Measurements from ENCODE around the gene ADAM22.

ADAM22 gene

DNA sequence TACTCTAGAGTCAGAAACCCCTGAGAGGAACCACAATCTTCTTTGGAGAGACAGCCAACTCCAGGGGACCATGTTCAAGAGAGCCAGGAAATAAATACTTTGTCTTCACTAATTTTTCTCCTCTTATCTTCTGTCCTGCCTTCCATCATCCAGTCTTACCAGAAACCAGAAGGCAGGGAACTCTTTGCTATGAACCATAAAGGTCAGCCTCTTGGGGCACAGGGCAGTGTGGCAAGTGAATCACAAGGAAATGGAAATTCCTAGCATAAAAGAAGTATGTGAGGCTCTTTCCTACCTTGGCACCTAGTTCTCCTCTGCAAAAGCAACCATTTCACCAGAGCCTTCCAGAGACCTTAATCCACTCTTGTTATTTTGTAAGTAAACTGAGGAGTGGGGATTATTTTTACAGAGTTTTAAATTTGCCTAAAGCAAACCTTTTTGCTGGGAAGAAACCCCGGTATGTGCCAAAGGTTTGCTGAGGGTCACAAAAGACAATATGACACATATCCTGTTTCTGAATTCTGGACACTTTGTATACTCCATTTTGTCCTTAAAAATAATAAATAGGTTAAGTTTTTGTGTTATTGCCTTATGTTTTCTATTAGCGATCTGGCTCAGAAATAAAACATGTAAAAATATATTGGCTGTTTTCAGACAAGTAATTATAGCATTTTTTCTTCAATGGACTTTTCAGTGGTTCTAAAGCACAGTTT lies 87.1 kb downstream of the ADAM22 start:
- Histone ChIP-seq H3K36me3 (ENCODE audit: control insufficient read depth in 1 of 2, insufficient read depth in 2 of 2, low read length in 2 of 2) (no peaks in the 10 kb centered on the region), H3K27me3 (ENCODE audit: control insufficient read depth in 1 of 2, insufficient read depth in 2 of 2, low read length in 2 of 2) (no peaks in the 10 kb centered on the region), H3K9ac (ENCODE audit: low read depth in 1 of 2, low read length in 2 of 2) (no peak overlapping the region), H3K4me1 (ENCODE audit: control insufficient read depth in 1 of 2, insufficient read depth in 2 of 2, low read length in 2 of 2) (no peaks in the 10 kb centered on the region), H3K27ac (ENCODE audit: low read depth, low read length) (no peak overlapping the region), H3K4me3 (ENCODE audit: low read depth in 1 of 2, low read length in 2 of 2) (no peak overlapping the region), H3K9me3 (ENCODE audit: control insufficient read depth in 1 of 2, low read length in 2 of 2) (no peaks in the 10 kb centered on the region)

DNA sequence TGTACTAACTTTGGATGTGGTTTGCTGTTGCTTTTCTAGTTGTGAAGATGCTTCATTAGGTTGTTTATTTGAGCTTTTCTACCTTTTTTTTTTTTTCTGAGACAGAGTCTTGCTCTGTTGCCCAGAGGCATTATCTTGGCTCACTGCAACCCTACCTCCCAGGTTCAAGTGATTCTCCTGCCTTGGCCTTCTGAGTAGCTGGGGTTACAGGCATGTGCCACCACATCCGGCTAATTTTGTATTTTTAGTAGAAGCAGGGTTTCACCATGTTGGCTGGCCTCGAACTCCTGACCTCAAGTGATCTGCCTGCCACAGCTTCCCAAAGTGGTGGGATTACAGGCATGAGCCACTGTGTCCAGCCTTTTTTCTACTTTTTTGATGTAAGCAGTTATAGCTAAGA lies 93.7 kb downstream of the ADAM22 start:
- no peak overlapping the region for H3K27ac ChIP-seq (ENCODE audit: low read depth, low read length)
- no peaks in the 10 kb centered on the region for H3K4me1 ChIP-seq (ENCODE audit: control insufficient read depth in 1 of 2, insufficient read depth in 2 of 2, low read length in 2 of 2)
- no peaks in the 10 kb centered on the region for H3K36me3 ChIP-seq (ENCODE audit: control insufficient read depth in 1 of 2, insufficient read depth in 2 of 2, low read length in 2 of 2)
- H3K9me3 ChIP-seq (ENCODE audit: control insufficient read depth in 1 of 2, low read length in 2 of 2): peaks cover 11 to 18% of the 10 kb centered on the region in 2 donors
- no peak overlapping the region for H3K9ac ChIP-seq (ENCODE audit: low read depth in 1 of 2, low read length in 2 of 2)
- no peak overlapping the region for H3K4me3 ChIP-seq (ENCODE audit: low read depth in 1 of 2, low read length in 2 of 2)
- H3K27me3 ChIP-seq (ENCODE audit: control insufficient read depth in 1 of 2, insufficient read depth in 2 of 2, low read length in 2 of 2): no peaks in the 10 kb centered on the region

DNA sequence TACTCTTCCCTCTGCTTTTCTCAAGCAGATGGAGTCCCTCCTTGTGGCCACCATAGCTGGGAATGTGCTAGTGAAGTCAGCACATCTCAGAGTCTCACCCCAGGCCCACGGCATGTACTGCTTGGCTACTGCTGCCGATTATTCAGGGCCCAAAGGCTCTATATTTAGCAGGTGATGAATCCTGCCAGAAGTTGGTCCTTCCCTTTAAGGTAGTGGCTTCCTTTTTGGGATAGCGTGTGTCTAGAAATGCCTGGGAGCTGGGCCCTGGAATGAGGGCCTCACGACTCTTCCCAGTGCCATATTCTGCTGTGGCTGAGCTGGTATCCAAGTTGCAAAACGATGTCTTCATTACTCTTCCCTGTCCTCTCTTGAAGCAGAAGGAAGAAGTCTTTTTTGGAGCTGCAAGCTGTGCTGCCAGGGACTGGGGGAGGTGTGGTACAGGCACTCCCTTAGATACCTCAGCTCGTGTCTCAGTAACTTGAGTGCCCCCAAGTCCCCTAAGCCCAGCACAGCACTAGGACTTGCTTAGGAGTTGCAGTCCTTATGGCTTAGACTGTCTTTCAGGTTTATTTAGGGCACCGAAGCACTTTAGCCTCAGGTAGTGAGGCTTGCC lies 100.1 kb downstream of the ADAM22 start:
- no peaks in the 10 kb centered on the region for H3K36me3 ChIP-seq (ENCODE audit: control insufficient read depth in 1 of 2, insufficient read depth in 2 of 2, low read length in 2 of 2)
- no peaks in the 10 kb centered on the region for H3K27me3 ChIP-seq (ENCODE audit: control insufficient read depth in 1 of 2, insufficient read depth in 2 of 2, low read length in 2 of 2)
- H3K27ac ChIP-seq (ENCODE audit: low read depth, low read length): no peak overlapping the region
- H3K9me3 ChIP-seq (ENCODE audit: control insufficient read depth in 1 of 2, low read length in 2 of 2): peaks cover 11 to 20% of the 10 kb centered on the region in 2 donors
- H3K4me3 ChIP-seq (ENCODE audit: low read depth in 1 of 2, low read length in 2 of 2): no peak overlapping the region
- H3K9ac ChIP-seq (ENCODE audit: low read depth in 1 of 2, low read length in 2 of 2): no peak overlapping the region
- no peaks in the 10 kb centered on the region for H3K4me1 ChIP-seq (ENCODE audit: control insufficient read depth in 1 of 2, insufficient read depth in 2 of 2, low read length in 2 of 2)

DNA sequence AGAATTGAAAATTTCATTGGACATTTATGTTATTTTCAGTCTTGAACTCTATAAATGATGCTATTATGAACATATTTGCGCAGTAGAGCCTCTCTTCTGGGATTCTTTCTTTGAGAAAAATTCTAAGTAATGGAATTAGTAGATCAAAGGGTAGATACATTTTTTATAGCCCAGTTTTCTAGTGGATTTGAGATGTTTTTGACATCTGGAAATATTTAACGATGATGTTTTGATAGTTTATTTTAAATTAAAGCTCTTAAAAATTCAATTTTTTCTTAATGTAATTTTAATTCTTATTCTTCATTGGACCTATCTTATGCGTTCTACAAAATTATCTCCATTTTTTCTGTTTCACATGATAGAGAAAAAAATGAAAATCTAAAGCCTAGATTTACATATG lies 103.0 kb downstream of the ADAM22 start:
- H3K4me3 ChIP-seq (ENCODE audit: low read depth in 1 of 2, low read length in 2 of 2): no peak overlapping the region

DNA sequence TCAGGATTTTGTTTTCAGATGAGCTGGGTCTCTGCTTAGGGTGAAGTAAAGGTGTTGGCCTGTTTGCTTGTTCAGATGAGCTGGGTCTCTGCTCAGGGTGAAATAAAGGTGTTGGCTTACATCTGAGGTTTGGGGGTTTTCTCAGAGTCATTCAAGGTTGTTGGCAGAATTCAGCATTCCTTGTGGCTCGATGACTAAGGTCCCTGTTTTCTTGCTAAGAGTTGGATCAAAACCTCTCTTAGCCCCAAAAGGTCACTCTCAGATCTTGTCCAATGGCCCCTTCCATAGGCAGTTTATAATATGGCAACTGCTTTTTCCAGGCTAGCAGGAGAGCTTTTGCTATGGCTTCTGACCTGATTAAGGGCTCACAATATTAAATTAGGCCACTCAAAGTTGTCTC lies 106.6 kb downstream of the ADAM22 start:
- H3K4me1 ChIP-seq (ENCODE audit: control insufficient read depth in 1 of 2, insufficient read depth in 2 of 2, low read length in 2 of 2): no peaks in the 10 kb centered on the region
- H3K27ac ChIP-seq (ENCODE audit: low read depth, low read length): no peak overlapping the region
- no peak overlapping the region for H3K4me3 ChIP-seq (ENCODE audit: low read depth in 1 of 2, low read length in 2 of 2)
- H3K27me3 ChIP-seq (ENCODE audit: control insufficient read depth in 1 of 2, insufficient read depth in 2 of 2, low read length in 2 of 2): no peaks in the 10 kb centered on the region
- H3K9ac ChIP-seq (ENCODE audit: low read depth in 1 of 2, low read length in 2 of 2): no peak overlapping the region
- no peaks in the 10 kb centered on the region for H3K36me3 ChIP-seq (ENCODE audit: control insufficient read depth in 1 of 2, insufficient read depth in 2 of 2, low read length in 2 of 2)
- H3K9me3 ChIP-seq (ENCODE audit: control insufficient read depth in 1 of 2, low read length in 2 of 2): no peaks in the 10 kb centered on the region

More for the DNA sequence above, 103.0 kb downstream of the ADAM22 start:
- Histone ChIP-seq H3K9me3 (ENCODE audit: control insufficient read depth in 1 of 2, low read length in 2 of 2) (peaks cover 3 to 7% of the 10 kb centered on the region in 2 donors), H3K27ac (ENCODE audit: low read depth, low read length) (no peak overlapping the region), H3K36me3 (ENCODE audit: control insufficient read depth in 1 of 2, insufficient read depth in 2 of 2, low read length in 2 of 2) (no peaks in the 10 kb centered on the region), H3K4me1 (ENCODE audit: control insufficient read depth in 1 of 2, insufficient read depth in 2 of 2, low read length in 2 of 2) (no peaks in the 10 kb centered on the region), H3K9ac (ENCODE audit: low read depth in 1 of 2, low read length in 2 of 2) (no peak overlapping the region), H3K27me3 (ENCODE audit: control insufficient read depth in 1 of 2, insufficient read depth in 2 of 2, low read length in 2 of 2) (no peaks in the 10 kb centered on the region)

DNA sequence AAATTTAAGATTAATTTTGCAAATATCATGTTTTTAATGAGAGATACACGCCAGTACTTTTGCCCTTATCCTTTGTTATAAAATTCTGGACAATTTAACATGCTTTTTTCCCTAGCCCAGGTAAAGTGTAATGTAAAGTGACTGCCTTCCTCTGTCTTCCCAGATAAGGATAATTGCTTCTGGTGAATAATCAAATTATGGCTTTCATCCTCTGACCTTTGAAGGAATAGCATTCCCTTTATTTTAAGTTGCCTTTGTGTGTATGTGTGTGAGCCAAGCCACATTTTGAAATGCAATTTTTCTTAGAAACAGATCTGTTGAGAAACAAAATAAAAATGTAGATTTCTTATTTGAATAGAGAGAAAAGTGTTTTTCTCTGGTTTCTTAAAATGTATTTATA lies 107.5 kb downstream of the ADAM22 start:
- H3K36me3 ChIP-seq (ENCODE audit: control insufficient read depth in 1 of 2, insufficient read depth in 2 of 2, low read length in 2 of 2): no peaks in the 10 kb centered on the region
- H3K4me1 ChIP-seq (ENCODE audit: control insufficient read depth in 1 of 2, insufficient read depth in 2 of 2, low read length in 2 of 2): no peaks in the 10 kb centered on the region
- no peaks in the 10 kb centered on the region for H3K27me3 ChIP-seq (ENCODE audit: control insufficient read depth in 1 of 2, insufficient read depth in 2 of 2, low read length in 2 of 2)
- no peaks in the 10 kb centered on the region for H3K9me3 ChIP-seq (ENCODE audit: control insufficient read depth in 1 of 2, low read length in 2 of 2)
- no peak overlapping the region for H3K4me3 ChIP-seq (ENCODE audit: low read depth in 1 of 2, low read length in 2 of 2)
- no peak overlapping the region for H3K27ac ChIP-seq (ENCODE audit: low read depth, low read length)
- H3K9ac ChIP-seq (ENCODE audit: low read depth in 1 of 2, low read length in 2 of 2): no peak overlapping the region

DNA sequence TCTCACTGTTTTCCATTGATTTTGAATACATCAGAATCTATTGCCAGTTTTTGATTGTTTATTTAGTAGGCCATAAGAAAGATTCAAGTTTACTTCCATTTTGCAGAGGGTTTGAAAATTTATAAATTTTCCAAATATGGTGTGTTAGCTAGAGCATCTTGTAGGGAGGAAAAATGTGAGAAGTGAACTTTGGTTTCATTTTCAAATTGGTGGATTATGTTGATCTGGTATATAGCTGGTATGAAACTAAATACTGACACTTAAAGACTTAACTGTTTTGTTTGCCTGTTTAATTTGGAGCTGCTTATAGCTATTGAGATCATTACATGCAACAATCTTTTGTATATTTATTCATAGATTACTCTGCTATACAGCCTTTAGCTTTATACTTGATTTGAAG lies 108.1 kb downstream of the ADAM22 start:
- Histone ChIP-seq H3K27ac (ENCODE audit: low read depth, low read length) (no peak overlapping the region), H3K4me3 (ENCODE audit: low read depth in 1 of 2, low read length in 2 of 2) (no peak overlapping the region), H3K27me3 (ENCODE audit: control insufficient read depth in 1 of 2, insufficient read depth in 2 of 2, low read length in 2 of 2) (no peaks in the 10 kb centered on the region), H3K9ac (ENCODE audit: low read depth in 1 of 2, low read length in 2 of 2) (no peak overlapping the region), H3K36me3 (ENCODE audit: control insufficient read depth in 1 of 2, insufficient read depth in 2 of 2, low read length in 2 of 2) (no peaks in the 10 kb centered on the region), H3K4me1 (ENCODE audit: control insufficient read depth in 1 of 2, insufficient read depth in 2 of 2, low read length in 2 of 2) (no peaks in the 10 kb centered on the region), H3K9me3 (ENCODE audit: control insufficient read depth in 1 of 2, low read length in 2 of 2) (no peaks in the 10 kb centered on the region)

DNA sequence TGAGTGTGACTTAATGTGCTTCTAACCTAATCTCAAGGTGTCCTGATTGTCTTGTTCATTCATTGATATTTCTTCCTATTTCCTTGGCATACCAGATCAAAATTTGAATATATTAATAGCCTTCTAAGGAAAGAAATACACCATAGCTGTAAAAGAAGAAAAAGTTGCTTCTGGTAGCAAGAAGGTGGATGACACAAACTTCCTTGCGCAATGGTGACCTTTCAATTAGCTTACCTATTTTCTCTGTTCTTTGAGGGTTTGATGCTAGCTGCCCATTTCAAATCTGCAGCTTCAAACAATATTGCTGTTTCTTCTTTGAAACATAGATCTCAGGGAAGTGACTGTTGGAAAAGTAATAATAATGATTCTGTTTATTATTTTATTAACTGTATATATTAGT lies 108.8 kb downstream of the ADAM22 start:
- H3K4me1 ChIP-seq (ENCODE audit: control insufficient read depth in 1 of 2, insufficient read depth in 2 of 2, low read length in 2 of 2): no peaks in the 10 kb centered on the region
- H3K27ac ChIP-seq (ENCODE audit: low read depth, low read length): no peak overlapping the region
- no peaks in the 10 kb centered on the region for H3K9me3 ChIP-seq (ENCODE audit: control insufficient read depth in 1 of 2, low read length in 2 of 2)
- H3K9ac ChIP-seq (ENCODE audit: low read depth in 1 of 2, low read length in 2 of 2): no peak overlapping the region
- no peaks in the 10 kb centered on the region for H3K36me3 ChIP-seq (ENCODE audit: control insufficient read depth in 1 of 2, insufficient read depth in 2 of 2, low read length in 2 of 2)
- H3K27me3 ChIP-seq (ENCODE audit: control insufficient read depth in 1 of 2, insufficient read depth in 2 of 2, low read length in 2 of 2): no peaks in the 10 kb centered on the region
- H3K4me3 ChIP-seq (ENCODE audit: low read depth in 1 of 2, low read length in 2 of 2): no peak overlapping the region

DNA sequence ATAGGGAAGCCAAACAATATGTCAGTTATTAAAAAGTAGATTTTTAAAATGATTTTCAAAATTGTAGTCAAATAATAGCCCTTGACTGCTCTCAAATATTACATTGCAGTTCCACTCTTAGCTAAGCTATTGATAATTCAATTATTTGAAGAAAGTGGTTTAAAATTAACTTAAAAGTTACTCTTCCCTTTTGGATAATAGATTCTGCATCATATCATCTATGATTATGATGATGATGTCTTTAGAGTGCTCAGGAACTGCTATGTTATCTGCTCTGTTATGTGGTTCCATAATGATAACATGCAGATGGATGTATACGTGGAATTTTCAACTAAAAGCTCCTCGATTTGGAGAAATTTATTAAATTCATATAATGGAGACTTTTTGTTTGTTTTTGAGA lies 110.0 kb downstream of the ADAM22 start:
- Histone ChIP-seq H3K4me1 (ENCODE audit: control insufficient read depth in 1 of 2, insufficient read depth in 2 of 2, low read length in 2 of 2) (no peaks in the 10 kb centered on the region), H3K4me3 (ENCODE audit: low read depth in 1 of 2, low read length in 2 of 2) (no peak overlapping the region), H3K27me3 (ENCODE audit: control insufficient read depth in 1 of 2, insufficient read depth in 2 of 2, low read length in 2 of 2) (no peaks in the 10 kb centered on the region), H3K27ac (ENCODE audit: low read depth, low read length) (no peak overlapping the region), H3K36me3 (ENCODE audit: control insufficient read depth in 1 of 2, insufficient read depth in 2 of 2, low read length in 2 of 2) (no peaks in the 10 kb centered on the region), H3K9me3 (ENCODE audit: control insufficient read depth in 1 of 2, low read length in 2 of 2) (no peaks in the 10 kb centered on the region), H3K9ac (ENCODE audit: low read depth in 1 of 2, low read length in 2 of 2) (no peak overlapping the region)

DNA sequence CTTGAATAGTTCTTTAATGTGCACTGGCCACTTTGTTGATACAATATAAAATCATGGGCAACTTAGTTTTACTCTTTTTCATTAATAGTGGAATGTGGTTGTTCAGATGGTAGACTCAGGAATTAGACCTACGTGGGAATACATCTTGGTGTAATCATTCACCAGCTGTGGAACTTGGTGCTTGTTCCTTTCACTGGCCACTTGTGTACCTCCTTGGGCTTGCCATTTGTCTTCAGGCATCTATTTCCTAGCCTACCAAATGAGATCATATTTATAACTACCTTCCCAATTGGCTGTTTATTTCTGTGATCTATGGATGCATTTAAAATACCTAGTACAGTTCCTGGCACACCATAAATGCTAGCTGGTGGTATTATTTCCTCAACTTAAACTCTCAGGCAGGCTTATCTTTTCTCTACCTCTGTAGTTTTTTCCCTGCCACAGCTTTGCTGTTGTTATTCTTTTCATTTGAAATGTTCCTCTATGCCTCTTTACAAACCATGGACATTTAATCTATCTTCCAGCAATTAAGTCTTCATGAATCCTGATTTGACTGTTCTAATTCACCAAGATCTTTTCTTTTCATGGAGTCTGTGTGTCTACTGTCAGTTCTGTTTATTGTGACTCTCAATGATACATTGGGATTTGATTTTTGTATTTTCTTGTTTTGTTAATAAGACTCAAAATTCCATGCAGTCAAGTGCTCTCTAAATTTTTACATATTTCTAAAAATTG lies 113.0 kb downstream of the ADAM22 start:
- H3K4me3 ChIP-seq (ENCODE audit: low read depth in 1 of 2, low read length in 2 of 2): no peak overlapping the region
- no peak overlapping the region for H3K9ac ChIP-seq (ENCODE audit: low read depth in 1 of 2, low read length in 2 of 2)
- no peaks in the 10 kb centered on the region for H3K27me3 ChIP-seq (ENCODE audit: control insufficient read depth in 1 of 2, insufficient read depth in 2 of 2, low read length in 2 of 2)
- H3K27ac ChIP-seq (ENCODE audit: low read depth, low read length): no peak overlapping the region
- H3K36me3 ChIP-seq (ENCODE audit: control insufficient read depth in 1 of 2, insufficient read depth in 2 of 2, low read length in 2 of 2): no peaks in the 10 kb centered on the region
- no peaks in the 10 kb centered on the region for H3K9me3 ChIP-seq (ENCODE audit: control insufficient read depth in 1 of 2, low read length in 2 of 2)
- no peaks in the 10 kb centered on the region for H3K4me1 ChIP-seq (ENCODE audit: control insufficient read depth in 1 of 2, insufficient read depth in 2 of 2, low read length in 2 of 2)

Data from duodenal mucosa (tissue), 2 donors.